Measurements from ENCODE around the gene WNK2. TPM values are rescaled to one million over a fixed set of nuclear protein-coding genes. Genes with fewer than 3 reads are reported as not detected.

WNK2 gene
- total RNA-seq, 2 experiments from 2014 or later = not detected

- Mint-ChIP-seq H3K4me1 (no peaks in the 10 kb centered on the region), H3K9me3 (no peaks in the 10 kb centered on the region), H3K27ac (no peak overlapping the region), H3K36me3 (ENCODE audit: low read depth) (no peaks in the 10 kb centered on the region), H3K27me3 (peaks cover 24% of the 10 kb centered on the region), H3K4me3 (no peak overlapping the region)
- ChIA-PET POLR2A (no interaction called here), CTCF (interaction anchor here (0.9 kb wide), 1 partner anchor 27 kb away, joined by 3 read pairs; no protein-coding TSS in a partner anchor)
- DNase-seq = no peak
Observed at GRCh38 chr9:93190656-93191353, 6.9 kb downstream of the WNK2 start.

GRCh38 chr9:93191354-93191660, 7.4 kb downstream of the WNK2 start:
- Mint-ChIP-seq H3K4me3 (no peak overlapping the region), H3K27me3 (peaks cover 20% of the 10 kb centered on the region), H3K4me1 (no peaks in the 10 kb centered on the region), H3K9me3 (no peaks in the 10 kb centered on the region), H3K27ac (no peak overlapping the region), H3K36me3 (ENCODE audit: low read depth) (no peaks in the 10 kb centered on the region)
- DNase-seq = no peak
- POLR2A ChIA-PET = no interaction called here
- CTCF ChIA-PET = no interaction called here

GRCh38 chr9:93192721-93193387, 8.9 kb downstream of the WNK2 start:
- ChIA-PET CTCF (interaction anchor here (0.8 kb wide), 1 partner anchor 13 kb away, joined by 3 read pairs; no protein-coding TSS in a partner anchor), POLR2A (no interaction called here)
- Mint-ChIP-seq H3K27ac (no peak overlapping the region), H3K27me3 (peaks cover 17% of the 10 kb centered on the region), H3K9me3 (no peaks in the 10 kb centered on the region), H3K36me3 (ENCODE audit: low read depth) (no peaks in the 10 kb centered on the region), H3K4me1 (no peaks in the 10 kb centered on the region), H3K4me3 (no peak overlapping the region)
- no peak for DNase-seq

- DNase-seq = no peak
- Mint-ChIP-seq H3K9me3 (no peaks in the 10 kb centered on the region), H3K27ac (no peak overlapping the region), H3K4me1 (no peaks in the 10 kb centered on the region), H3K4me3 (no peak overlapping the region), H3K36me3 (ENCODE audit: low read depth) (no peaks in the 10 kb centered on the region), H3K27me3 (peaks cover 17% of the 10 kb centered on the region)
- ChIA-PET CTCF (interaction anchor here (0.9 kb wide), 1 partner anchor 24 kb away, joined by 3 read pairs; no protein-coding TSS in a partner anchor), POLR2A (no interaction called here)
Observed at GRCh38 chr9:93193388-93194220, 9.7 kb downstream of the WNK2 start.

- Mint-ChIP-seq H3K27ac (no peak overlapping the region), H3K4me3 (no peak overlapping the region), H3K36me3 (ENCODE audit: low read depth) (no peaks in the 10 kb centered on the region), H3K4me1 (no peaks in the 10 kb centered on the region), H3K9me3 (no peaks in the 10 kb centered on the region), H3K27me3 (peaks cover 17% of the 10 kb centered on the region)
- DNase-seq = no peak
- ChIA-PET POLR2A (no interaction called here), CTCF (interaction anchor here (0.9 kb wide), 1 partner anchor 25 kb away, joined by 3 read pairs; no protein-coding TSS in a partner anchor)
Observed at GRCh38 chr9:93194221-93194625, 10.3 kb downstream of the WNK2 start.

- no peak overlapping the region for H3K4me3 Mint-ChIP-seq
- no peaks in the 10 kb centered on the region for H3K4me1 Mint-ChIP-seq
- ChIA-PET POLR2A (no interaction called here), CTCF (interaction anchor here (0.9 to 1.2 kb wide), 2 partner anchors 25 to 108 kb away, joined by 3 to 4 read pairs; no protein-coding TSS in a partner anchor)
- no peak overlapping the region for H3K27ac Mint-ChIP-seq
- no peaks in the 10 kb centered on the region for H3K9me3 Mint-ChIP-seq
- peaks cover 17% of the 10 kb centered on the region for H3K27me3 Mint-ChIP-seq
- DNase-seq = no peak
- H3K36me3 Mint-ChIP-seq (ENCODE audit: low read depth) = no peaks in the 10 kb centered on the region
Observed at GRCh38 chr9:93194641-93195040, 10.7 kb downstream of the WNK2 start.

- no peak overlapping the region for H3K4me3 Mint-ChIP-seq
- ChIA-PET POLR2A (no interaction called here), CTCF (interaction anchor here (1.5 kb wide), 1 partner anchor 10 kb away, joined by 5 read pairs; no protein-coding TSS in a partner anchor)
- no peaks in the 10 kb centered on the region for H3K9me3 Mint-ChIP-seq
- no peaks in the 10 kb centered on the region for H3K36me3 Mint-ChIP-seq (ENCODE audit: low read depth)
- H3K27me3 Mint-ChIP-seq = peaks cover 17% of the 10 kb centered on the region
- DNase-seq = no peak
- H3K4me1 Mint-ChIP-seq = no peaks in the 10 kb centered on the region
- H3K27ac Mint-ChIP-seq = no peak overlapping the region
Observed at GRCh38 chr9:93196096-93197055, 12.4 kb downstream of the WNK2 start.

GRCh38 chr9:93197670-93198069, 13.7 kb downstream of the WNK2 start:
- DNase-seq = no peak
- ChIA-PET POLR2A (no interaction called here), CTCF (no interaction called here)

GRCh38 chr9:93198117-93198837, 14.3 kb downstream of the WNK2 start:
- no peaks in the 10 kb centered on the region for H3K9me3 Mint-ChIP-seq
- DNase-seq = no peak
- H3K27ac Mint-ChIP-seq = no peak overlapping the region
- H3K36me3 Mint-ChIP-seq (ENCODE audit: low read depth) = no peaks in the 10 kb centered on the region
- no peak overlapping the region for H3K4me3 Mint-ChIP-seq
- CTCF ChIA-PET = interaction anchor here (0.9 to 1.2 kb wide), 2 partner anchors 12 to 15 kb away, joined by 3 read pairs; no protein-coding TSS in a partner anchor
- POLR2A ChIA-PET = no interaction called here
- peaks cover 17% of the 10 kb centered on the region for H3K27me3 Mint-ChIP-seq
- H3K4me1 Mint-ChIP-seq = no peaks in the 10 kb centered on the region

More at GRCh38 chr9:93197670-93198069, 13.7 kb downstream of the WNK2 start:
- H3K27ac Mint-ChIP-seq = no peak overlapping the region
- no peak overlapping the region for H3K4me3 Mint-ChIP-seq
- H3K4me1 Mint-ChIP-seq = no peaks in the 10 kb centered on the region
- no peaks in the 10 kb centered on the region for H3K36me3 Mint-ChIP-seq (ENCODE audit: low read depth)
- no peaks in the 10 kb centered on the region for H3K9me3 Mint-ChIP-seq
- H3K27me3 Mint-ChIP-seq = peaks cover 17% of the 10 kb centered on the region

- no peak for DNase-seq
- Mint-ChIP-seq H3K4me1 (no peaks in the 10 kb centered on the region), H3K27me3 (peaks cover 13% of the 10 kb centered on the region), H3K9me3 (no peaks in the 10 kb centered on the region), H3K36me3 (ENCODE audit: low read depth) (no peaks in the 10 kb centered on the region), H3K27ac (no peak overlapping the region), H3K4me3 (no peak overlapping the region)
- ChIA-PET CTCF (interaction anchor here (0.9 to 1.2 kb wide), 2 partner anchors 13 to 14 kb away, joined by 3 read pairs; no protein-coding TSS in a partner anchor), POLR2A (no interaction called here)
Observed at GRCh38 chr9:93198838-93199625, 15.1 kb downstream of the WNK2 start.

- Mint-ChIP-seq H3K9me3 (no peaks in the 10 kb centered on the region), H3K27me3 (peaks cover 6% of the 10 kb centered on the region), H3K4me3 (no peak overlapping the region), H3K4me1 (peaks cover 4% of the 10 kb centered on the region), H3K27ac (no peak overlapping the region), H3K36me3 (ENCODE audit: low read depth) (no peaks in the 10 kb centered on the region)
- DNase-seq = no peak
- ChIA-PET POLR2A (no interaction called here), CTCF (no interaction called here)
Observed at GRCh38 chr9:93200449-93200742, 16.5 kb downstream of the WNK2 start.
